ENCODE results near the gene DNAH2. TPM values are rescaled to one million over a fixed set of nuclear protein-coding genes. Genes with fewer than 3 reads are reported as not detected.

DNAH2 gene
- total and polyA plus RNA-seq, 2 of the 13 experiments (the other 11 are each of a cell fraction or from before 2014, with no cell fraction given) = not detected

DNA sequence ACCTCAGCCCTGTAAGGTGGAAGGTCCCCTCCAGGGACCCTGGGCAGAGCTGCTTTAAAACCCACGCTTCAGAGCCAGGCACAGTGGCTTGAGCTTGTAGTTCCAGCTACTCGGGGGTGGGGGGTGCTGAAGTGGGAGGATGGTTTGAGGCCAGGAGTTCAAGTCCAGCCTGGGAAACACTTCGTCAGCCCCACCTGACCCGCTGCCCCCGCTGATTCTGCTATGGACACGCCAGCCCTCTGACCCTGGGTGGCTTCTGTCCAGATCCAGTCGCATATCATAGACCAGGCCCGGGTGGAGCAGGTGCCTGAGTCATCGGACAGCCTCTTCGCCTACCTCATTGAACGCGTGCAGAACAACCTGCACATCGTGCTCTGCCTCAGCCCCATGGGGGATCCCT is 81.3 kb downstream of the DNAH2 start:
- no peak overlapping the region for H3K9ac ChIP-seq (ENCODE audit: insufficient read depth, low read depth, low read length)
- H3K4me1 ChIP-seq (ENCODE audit: insufficient read depth, low read length) = no peaks in the 10 kb centered on the region
- no peak overlapping the region for H3K4me3 ChIP-seq (replicated peaks in 1 of 3; ENCODE audit: insufficient read depth in 1 of 3, low read depth in 2 of 3, low read length in 3 of 3)
- FAIRE-seq (no peak), DNase-seq (ENCODE audit: low spot score) (no peak), ATAC-seq (no peak)
- H3K27ac ChIP-seq (ENCODE audit: extremely low read length, insufficient read depth, low read length) = no peak overlapping the region
- WGBS (ENCODE audit: low lambda C conversion rate) = 30% methylated on average over 2 of the region's 13 CpGs
- in situ Hi-C loops (cut with HindIII; ENCODE audit: extremely low pct_ligation_motif_present, low pct_unique_long_range_greater_than_20kb) = no loop called here
- POLR2A ChIA-PET = no interaction called here
- no peaks in the 10 kb centered on the region for H3K36me3 ChIP-seq (replicated peaks in 1 of 2; ENCODE audit: control insufficient read depth in 1 of 2, insufficient read depth in 2 of 2, low read length in 2 of 2)
- H4K20me1 ChIP-seq (ENCODE audit: insufficient read depth, low read length) = no peaks in the 10 kb centered on the region
- intact Hi-C loops (cut with micrococcal nuclease; ENCODE audit: unreplicated experiment) = no loop called here
- peaks cover 4 to 31% of the 10 kb centered on the region in 2 experiments; a peak in 4 of 5 replicates for H3K27me3 ChIP-seq (ENCODE audit: control insufficient read depth in 1 of 2, insufficient read depth in 2 of 2, low read length in 2 of 2)
- H3K79me2 ChIP-seq (ENCODE audit: insufficient read depth, low read length) = no peaks in the 10 kb centered on the region
- CTCF ChIA-PET (ENCODE audit: low intra/inter-chr PET ratio, low total read pairs) = no interaction called here
- H3K4me2 ChIP-seq (ENCODE audit: low read depth, low read length) = no peak overlapping the region
- no peak overlapping the region for H2AFZ ChIP-seq (ENCODE audit: low read length)
- no peaks in the 10 kb centered on the region for H3K9me3 ChIP-seq (ENCODE audit: low read length)
- BruUV-seq (replicated peaks) = no TSS peak
- TF ChIP-seq NR2F1 (CRISPR knock-in tag; IDR thresholded peaks at IDR 0.05) = no peak
- no peak for TF ChIP-seq ZKSCAN5 (CRISPR knock-in tag; IDR thresholded peaks at IDR 0.05)
- no peak for TF ChIP-seq ZNF501 (CRISPR knock-in tag; IDR thresholded peaks at IDR 0.05)
- no peak for TF ChIP-seq PHB2 (IDR thresholded peaks at IDR 0.05; ENCODE audit: partially characterized antibody)
- no peak for TF ChIP-seq FOSL1 (CRISPR knock-in tag; IDR thresholded peaks at IDR 0.05; ENCODE audit: borderline replicate concordance)
- TF ChIP-seq ZNF746 (CRISPR knock-in tag; IDR thresholded peaks at IDR 0.05) = no peak
- TF ChIP-seq PRPF4 (IDR thresholded peaks at IDR 0.05; ENCODE audit: low read depth, low read length, poor library complexity, severe bottlenecking) = no peak
- no peak for TF ChIP-seq SMAD9 (CRISPR knock-in tag; IDR thresholded peaks at IDR 0.05)
- TF ChIP-seq KDM3A (CRISPR knock-in tag; IDR thresholded peaks at IDR 0.05; ENCODE audit: low read depth) = no peak
- TF ChIP-seq GATAD2A (CRISPR knock-in tag; IDR thresholded peaks at IDR 0.05) = no peak
- no peak for TF ChIP-seq NCOA1 (CRISPR knock-in tag; IDR thresholded peaks at IDR 0.05)
- TF ChIP-seq, protein P1, sequence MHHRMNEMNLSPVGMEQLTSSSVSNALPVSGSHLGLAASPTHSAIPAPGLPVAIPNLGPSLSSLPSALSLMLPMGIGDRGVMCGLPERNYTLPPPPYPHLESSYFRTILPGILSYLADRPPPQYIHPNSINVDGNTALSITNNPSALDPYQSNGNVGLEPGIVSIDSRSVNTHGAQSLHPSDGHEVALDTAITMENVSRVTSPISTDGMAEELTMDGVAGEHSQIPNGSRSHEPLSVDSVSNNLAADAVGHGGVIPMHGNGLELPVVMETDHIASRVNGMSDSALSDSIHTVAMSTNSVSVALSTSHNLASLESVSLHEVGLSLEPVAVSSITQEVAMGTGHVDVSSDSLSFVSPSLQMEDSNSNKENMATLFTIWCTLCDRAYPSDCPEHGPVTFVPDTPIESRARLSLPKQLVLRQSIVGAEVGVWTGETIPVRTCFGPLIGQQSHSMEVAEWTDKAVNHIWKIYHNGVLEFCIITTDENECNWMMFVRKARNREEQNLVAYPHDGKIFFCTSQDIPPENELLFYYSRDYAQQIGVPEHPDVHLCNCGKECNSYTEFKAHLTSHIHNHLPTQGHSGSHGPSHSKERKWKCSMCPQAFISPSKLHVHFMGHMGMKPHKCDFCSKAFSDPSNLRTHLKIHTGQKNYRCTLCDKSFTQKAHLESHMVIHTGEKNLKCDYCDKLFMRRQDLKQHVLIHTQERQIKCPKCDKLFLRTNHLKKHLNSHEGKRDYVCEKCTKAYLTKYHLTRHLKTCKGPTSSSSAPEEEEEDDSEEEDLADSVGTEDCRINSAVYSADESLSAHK (CRISPR knock-in tag; IDR thresholded peaks at IDR 0.05; ENCODE audit: borderline replicate concordance) = no peak
- TF ChIP-seq RCOR2 (CRISPR knock-in tag; IDR thresholded peaks at IDR 0.05) = no peak
- TF ChIP-seq, protein P2, sequence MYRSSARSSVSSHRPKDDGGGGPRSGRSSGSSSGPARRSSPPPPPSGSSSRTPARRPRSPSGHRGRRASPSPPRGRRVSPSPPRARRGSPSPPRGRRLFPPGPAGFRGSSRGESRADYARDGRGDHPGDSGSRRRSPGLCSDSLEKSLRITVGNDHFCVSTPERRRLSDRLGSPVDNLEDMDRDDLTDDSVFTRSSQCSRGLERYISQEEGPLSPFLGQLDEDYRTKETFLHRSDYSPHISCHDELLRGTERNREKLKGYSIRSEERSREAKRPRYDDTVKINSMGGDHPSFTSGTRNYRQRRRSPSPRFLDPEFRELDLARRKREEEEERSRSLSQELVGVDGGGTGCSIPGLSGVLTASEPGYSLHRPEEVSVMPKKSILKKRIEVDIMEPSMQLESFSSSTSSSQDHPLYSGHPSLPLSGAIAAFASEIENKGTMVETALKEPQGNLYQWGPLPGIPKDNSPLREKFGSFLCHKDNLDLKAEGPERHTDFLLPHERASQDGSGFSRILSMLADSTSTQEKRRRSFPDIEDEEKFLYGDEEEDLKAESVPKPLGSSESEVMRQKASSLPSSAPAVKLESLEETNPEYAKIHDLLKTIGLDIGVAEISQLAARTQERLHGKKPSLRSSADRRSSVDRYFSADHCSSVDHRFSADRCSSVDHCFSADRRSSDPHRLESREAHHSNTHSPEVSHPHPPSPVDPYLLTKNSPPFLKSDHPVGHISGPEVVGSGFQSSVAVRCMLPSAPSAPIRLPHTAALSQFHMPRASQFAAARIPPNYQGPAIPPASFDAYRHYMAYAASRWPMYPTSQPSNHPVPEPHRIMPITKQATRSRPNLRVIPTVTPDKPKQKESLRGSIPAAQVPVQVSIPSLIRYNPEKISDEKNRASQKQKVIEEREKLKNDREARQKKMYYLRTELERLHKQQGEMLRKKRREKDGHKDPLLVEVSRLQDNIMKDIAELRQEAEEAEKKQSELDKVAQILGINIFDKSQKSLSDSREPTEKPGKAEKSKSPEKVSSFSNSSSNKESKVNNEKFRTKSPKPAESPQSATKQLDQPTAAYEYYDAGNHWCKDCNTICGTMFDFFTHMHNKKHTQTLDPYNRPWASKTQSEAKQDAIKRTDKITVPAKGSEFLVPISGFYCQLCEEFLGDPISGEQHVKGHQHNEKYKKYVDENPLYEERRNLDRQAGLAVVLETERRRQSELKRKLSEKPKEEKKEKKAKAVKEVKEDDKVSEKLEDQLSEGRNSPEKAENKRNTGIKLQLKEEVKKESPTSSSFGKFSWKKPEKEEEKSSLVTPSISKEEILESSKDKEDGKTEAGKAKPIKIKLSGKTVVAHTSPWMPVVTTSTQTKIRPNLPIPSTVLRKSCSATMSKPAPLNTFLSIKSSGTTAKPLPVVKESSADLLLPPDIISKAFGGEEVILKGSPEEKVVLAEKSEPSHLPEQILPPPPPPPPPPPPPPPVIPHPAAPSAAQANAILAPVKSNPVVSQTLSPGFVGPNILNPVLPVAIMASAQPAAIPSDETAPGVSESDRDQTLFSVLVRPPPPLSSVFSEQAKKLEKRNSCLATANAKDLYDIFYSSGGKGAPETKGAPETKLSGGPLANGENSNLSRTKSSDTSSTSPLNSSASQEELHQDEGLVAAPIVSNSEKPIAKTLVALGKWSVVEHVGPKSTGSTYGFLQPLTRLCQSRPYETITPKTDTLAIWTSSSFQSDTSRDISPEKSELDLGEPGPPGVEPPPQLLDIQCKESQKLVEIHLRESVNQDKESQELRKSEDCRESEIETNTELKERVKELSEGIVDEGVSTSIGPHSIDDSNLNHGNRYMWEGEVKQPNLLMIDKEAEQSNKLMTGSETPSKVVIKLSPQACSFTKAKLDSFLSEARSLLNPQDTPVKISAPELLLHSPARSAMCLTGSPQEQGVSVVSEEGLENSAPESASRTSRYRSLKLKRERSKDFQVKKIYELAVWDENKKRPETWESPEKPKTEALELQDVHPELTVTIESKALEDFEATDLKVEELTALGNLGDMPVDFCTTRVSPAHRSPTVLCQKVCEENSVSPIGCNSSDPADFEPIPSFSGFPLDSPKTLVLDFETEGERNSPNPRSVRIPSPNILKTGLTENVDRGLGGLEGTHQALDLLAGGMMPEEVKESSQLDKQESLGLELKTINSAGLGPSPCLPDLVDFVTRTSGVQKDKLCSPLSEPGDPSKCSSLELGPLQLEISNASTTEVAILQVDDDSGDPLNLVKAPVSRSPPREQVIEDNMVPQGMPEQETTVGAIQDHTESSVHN (CRISPR knock-in tag; IDR thresholded peaks at IDR 0.05) = no peak
- TF ChIP-seq HIVEP1 (CRISPR knock-in tag; IDR thresholded peaks at IDR 0.05) = no peak
- no peak for TF ChIP-seq THYN1 (CRISPR knock-in tag; IDR thresholded peaks at IDR 0.05; ENCODE audit: borderline replicate concordance, low read depth)
